Jurkat, Clone E6-1 (cell line): ENCODE measurements around the gene PCYOX1L.

ENCODE experiments used
- DNase-seq: peaks from one replicate; pipeline ENCODE4 v3.0.0-alpha.2; 2011; ENCODE audit warnings: low read depth, low spot score
- H3K4me3 ChIP-seq: 2 replicates; pipeline ENCODE4 v1.5.1; 2011; ENCODE audit warnings: mild to moderate bottlenecking, low read length, control low read depth, moderate library complexity

PCYOX1L gene

DNA sequence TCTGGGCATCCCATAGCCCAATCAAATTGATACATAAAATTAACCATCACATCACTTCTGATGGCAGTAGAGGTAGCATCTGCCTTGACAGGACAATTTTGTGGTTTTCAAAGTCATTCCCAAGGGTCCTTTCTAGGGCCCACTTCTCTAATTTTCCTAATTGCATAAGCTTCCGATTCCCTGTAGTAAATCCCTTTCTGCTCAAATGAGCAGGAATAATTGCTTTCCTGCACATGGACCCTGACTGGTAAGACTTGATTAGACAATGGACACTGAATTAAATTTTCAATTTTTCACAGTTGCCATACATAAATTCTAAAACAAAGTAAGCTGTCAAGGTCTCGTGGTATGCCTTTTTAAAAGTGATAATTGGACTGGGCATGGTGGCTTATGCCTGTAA lies 43.2 kb downstream of the PCYOX1L start:
- no peak overlapping the region for H3K4me3 ChIP-seq
- DNase-seq: no peak

DNA sequence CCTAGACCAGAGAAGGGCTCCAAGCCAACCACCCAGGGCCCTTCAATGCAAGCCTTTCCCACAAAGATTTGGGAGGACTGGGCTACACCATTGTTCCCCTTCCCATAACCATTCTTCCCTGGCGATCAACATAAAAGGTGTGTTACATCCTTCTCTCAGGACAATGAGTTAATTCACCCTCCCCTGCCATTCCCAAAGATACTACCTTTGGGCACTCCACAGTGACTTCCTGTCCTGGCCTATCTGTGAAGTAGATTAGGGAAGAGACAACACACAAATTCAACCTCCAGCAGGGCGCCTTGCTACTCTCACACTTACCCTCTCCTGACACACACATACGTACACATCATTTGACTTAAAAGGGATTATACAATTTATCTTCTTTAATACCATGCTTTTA lies 44.4 kb downstream of the PCYOX1L start:
- no peak for DNase-seq

DNA sequence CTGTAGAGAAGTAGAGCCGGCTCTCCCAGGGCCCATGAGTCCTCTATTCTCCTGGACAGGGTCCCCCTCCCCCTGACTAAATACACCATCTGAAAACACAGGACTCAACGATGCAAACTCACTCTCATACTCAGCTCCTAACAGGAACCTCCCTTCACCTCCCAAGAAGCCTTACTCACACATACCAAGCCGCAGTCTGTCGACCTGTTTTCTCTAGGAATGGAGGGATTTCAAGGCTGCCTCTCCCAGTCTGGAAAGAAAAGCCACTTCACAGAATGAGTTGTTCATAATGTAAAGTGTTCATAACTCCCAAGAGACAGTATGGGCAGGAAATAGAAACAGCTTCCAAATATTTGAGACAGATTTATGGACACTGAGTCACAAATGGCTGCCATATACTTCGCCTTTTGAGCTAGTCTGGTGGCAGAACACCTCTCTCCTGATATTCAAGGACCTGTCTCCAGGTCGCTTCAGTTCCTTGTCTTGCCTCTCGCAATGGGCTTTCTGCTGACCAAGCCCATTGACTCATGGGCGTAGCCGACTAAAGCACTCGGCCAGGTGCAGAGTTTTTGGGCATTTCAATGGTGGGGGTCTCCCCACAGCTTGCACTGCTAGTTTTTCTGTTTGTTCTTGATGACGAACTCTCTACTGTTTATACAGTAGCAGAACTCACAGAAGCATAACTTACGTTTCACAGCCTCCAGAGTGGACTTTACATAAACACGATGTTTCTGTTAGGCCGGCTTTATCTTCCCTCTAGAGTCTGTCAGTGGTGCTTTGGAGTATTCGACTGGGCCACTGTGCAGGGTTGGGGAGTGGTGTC lies 46.3 kb downstream of the PCYOX1L start:
- no peak for DNase-seq
- H3K4me3 ChIP-seq: no peak overlapping the region

More for the DNA sequence above, 44.4 kb downstream of the PCYOX1L start:
- no peak overlapping the region for H3K4me3 ChIP-seq

DNA sequence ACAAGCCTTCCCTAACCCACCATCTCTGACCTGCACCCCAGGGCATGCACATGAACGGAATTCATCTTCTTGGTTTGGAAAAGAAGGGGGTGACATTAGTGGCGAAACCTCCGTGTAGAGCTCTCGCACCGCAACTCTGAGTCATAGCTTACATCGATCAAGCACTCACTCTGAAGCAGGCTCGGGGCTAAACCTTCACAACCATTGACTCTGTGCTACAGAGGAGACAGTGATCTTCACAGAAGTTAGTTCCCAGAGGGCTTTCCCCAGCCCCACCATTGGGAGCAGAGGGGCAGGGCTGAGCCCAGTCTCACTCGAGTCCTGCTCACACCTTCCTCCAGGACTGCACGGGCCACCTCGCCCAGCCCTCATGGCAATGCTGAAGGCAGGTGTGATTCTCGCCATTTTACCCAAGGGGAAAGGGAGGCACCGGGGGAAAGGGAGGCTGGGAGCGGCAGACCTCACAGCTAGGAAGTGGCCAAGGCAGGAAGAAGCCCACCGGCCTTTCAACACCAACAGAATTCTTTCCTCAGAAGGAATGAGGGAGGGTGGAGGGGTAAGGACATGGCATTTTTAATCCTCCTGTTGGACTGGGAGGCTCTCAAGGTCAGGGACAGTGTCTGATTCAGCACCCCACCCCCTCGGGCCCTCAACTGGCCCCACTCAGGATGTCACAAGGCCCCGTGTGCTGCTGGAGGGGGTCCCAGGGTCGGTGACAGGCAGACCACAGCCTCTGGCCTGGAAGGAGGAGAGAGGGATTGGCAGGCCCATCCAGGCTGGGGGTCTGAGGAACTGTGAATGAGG lies 47.1 kb downstream of the PCYOX1L start:
- no peak overlapping the region for H3K4me3 ChIP-seq
- no peak for DNase-seq

DNA sequence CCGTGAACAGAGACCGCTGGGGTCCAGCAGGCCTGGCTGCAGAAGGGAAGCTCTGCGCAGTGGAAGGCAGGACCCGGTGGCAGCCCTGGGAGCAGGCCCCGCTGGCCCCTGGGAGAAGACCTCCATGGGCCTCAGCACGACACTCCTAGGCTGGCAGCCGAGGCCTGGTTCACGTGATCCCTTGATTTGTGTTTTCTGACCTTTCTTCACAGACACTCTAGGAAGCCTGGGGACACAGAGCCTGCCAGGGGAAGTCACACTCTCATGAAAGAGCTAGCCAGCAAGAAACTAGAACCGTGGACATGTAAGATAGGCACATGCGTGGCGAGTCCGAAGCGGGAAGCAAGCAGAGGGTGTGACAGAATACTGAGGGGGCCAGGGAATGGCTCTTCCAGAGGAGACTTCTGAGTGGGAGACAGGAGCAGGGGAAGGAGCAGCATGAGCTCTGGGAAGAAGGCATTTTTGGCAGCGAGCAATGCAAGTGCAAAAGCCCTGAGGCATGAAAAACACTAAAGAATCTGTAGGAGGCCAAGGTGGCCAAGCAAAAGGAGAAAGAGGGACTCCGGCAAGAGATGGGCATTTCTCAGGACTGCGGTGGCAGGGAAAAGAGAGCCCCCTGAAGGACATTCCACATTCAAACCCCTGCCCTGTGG lies 47.8 kb downstream of the PCYOX1L start:
- DNase-seq: no peak
- no peak overlapping the region for H3K4me3 ChIP-seq

DNA sequence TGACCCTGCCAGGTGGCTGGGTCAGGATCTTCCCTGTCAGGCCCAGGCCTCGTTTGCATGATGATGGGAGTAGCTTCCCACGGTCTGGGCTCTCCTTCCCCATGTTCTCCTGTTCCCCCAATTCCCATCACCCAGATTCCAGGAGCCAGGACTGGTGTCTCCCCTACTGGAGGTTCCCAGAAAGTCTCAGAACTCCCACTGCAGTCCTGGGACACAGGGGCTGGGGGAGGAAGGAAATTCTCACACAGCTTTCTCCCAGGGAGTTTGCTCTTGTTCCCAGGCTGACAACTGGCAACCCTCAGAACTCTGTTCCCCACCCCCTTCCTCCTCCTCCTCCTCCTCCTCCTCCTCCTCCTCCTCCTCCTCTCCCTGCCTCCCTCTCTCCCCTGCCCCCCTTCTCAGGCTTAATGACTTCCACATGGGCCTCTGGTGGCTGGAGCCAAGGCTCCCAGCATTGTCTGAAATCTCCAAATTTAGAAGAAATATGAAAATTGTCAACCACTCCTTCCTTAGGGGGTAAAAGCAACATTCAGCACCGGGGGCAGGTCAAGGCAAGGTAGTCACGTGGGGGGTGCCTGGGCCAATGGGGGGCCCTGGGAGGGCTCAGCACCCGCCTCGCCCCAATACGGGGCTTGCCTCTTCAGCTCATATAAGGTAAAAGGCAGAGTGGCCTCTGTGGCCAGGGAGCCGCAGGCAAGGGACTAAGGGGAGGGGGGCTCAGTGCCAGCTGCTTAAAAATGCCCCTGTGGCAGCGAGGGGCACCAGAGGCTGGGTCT lies 48.5 kb downstream of the PCYOX1L start:
- no peak overlapping the region for H3K4me3 ChIP-seq
- no peak for DNase-seq

DNA sequence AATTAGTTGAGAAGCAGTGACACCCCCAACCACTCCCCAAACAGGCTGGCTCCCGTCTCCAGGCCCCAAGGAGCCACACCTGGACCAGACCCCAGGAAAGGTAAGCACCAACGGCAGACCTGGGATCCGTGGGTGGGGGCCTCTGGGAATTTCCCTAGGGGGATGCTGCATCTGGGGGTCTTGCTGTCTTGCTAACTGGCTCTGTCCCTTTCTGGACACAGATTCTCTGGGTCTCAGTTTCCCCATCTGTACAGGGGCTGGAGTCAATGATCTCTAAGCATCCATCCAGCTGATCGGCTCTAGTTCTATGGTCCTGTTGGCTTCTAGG lies 49.1 kb downstream of the PCYOX1L start:
- H3K4me3 ChIP-seq: no peak overlapping the region
- no peak for DNase-seq

DNA sequence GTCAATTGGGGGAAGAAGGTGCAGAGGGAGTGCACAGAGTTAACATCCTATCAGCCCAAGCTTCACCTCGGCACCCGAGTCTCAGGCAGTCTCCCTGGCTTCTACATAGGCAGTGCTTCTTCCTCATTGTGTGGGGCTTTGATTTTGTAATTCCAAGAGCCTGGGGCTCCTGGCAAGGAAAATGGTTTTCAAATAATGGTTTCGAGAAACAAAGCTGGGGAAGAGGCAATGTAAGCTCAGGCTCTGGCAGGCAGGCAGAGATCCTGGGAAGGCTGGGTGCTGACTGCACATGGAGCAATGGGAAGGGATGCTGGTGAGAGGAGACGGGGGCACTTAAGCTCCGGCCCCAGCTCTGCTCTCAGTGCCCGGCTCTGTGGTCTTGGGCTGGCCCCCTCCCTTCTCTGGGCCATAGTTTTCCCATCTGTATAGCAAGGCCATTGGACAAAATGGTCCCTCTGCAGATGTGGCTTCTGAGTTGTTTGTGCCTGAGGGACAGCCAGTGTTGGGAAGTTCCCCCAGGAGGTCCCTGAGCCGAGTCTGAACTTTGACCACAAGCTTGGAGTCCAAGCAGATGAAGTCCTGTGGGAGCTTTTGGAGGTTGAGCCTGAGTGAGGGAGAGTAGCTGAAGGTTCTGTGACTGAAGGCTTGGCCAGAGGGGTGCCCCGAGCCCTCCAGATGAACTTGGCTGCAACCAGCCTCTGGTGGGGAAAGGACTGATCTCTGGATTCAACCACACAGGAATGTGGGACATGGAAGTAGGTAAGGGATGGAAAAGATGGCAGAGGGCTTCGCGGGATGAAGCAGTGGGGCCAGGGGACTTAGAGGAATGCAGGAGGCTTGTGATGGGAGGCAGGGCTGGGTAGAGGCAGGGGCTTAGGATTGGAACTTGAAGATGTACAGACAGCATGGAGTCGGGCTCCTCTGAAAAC lies 49.7 kb downstream of the PCYOX1L start:
- DNase-seq: no peak
- H3K4me3 ChIP-seq: no peak overlapping the region

DNA sequence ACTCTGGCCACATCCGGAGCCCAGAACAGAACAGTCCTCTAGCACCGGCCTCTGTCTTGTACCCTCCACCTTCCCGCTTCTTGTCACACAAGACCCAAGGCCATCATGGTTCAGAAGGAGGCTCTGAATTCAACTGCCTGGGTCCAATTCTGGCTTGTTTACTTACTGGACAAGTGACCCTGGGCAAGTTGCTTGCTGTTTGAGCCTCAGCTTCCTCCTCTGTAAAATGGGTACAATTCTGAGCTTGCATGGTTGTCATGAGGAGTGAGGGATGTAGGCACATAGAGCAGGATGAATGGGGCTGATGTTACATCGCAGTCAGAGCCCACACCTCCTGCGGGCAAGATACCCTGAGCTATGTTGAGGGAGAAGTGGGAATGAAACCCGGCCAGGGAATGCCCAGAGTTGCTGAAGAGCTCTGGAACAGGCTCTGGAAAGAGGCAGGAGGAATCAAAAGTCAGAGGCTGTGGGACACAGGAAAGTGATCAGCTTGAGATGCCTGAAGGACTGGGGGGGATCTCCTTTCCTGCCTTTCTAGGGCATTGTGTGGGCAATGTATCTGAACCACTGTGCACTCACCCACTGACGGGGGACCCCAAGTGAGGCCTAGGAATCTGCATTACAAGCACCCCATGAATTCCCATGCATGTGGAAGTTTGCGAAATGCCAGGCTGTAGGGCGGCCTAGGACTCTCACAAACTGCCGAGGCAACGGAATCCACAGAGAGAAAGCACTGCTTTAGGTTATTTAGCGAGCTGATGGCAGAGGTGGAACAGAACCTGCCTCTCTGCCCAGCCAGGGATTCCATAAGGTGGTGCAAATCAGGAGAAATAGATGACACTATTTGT lies 50.6 kb downstream of the PCYOX1L start:
- H3K4me3 ChIP-seq: no peak overlapping the region
- no peak for DNase-seq

DNA sequence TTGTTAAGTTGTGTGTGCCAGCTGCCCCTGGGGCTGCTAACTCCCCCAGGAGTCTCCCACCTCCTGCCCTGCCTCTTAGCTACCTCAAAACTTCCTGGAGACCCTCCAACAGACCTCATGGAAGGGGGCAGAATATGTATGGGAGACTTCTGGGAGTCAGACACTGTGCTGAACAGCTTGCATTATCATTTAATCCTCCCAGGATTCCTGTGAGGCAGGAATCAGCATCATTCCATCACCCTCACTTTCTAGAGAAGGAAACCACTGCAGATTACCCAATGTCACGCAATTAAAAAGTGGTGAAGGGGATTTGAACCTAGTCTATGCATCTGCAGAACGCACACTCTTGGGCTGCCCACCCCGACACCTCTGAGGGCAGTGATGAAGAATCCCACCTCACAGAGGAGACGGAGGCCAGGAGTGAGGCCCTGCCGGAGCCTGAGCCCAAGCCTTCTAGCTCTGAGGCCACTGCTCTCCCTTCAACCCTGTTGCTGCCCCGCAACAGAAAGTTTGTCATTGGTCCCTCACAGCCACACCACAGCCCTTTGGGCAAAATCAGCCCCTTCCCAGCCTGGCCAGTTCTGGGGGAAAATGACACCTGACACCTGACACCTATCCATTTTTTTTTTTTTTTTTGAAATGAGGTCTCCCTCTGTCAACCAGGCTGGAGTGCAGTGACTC lies 51.6 kb downstream of the PCYOX1L start:
- DNase-seq: no peak

DNA sequence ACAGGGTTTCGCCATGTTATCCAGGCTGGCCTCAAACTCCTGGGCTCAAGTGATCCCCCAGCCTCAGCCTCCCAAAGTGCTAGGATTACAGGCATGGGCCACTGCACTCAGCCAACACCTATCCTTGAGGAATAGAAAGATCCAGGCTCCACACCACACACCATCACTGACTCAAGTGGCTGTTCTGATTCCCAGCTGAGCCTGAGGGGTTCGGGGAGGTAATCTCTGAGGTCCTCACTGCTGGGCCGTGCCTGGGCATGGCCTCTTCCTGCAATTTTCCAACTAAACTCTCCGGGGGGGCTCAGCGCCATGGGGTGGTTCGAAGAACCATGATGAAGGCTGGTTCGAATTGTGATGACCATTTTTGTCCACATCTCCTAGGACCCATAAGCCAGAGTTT lies 52.2 kb downstream of the PCYOX1L start:
- no peak overlapping the region for H3K4me3 ChIP-seq
- DNase-seq: no peak

More for the DNA sequence above, 51.6 kb downstream of the PCYOX1L start:
- no peak overlapping the region for H3K4me3 ChIP-seq

DNA sequence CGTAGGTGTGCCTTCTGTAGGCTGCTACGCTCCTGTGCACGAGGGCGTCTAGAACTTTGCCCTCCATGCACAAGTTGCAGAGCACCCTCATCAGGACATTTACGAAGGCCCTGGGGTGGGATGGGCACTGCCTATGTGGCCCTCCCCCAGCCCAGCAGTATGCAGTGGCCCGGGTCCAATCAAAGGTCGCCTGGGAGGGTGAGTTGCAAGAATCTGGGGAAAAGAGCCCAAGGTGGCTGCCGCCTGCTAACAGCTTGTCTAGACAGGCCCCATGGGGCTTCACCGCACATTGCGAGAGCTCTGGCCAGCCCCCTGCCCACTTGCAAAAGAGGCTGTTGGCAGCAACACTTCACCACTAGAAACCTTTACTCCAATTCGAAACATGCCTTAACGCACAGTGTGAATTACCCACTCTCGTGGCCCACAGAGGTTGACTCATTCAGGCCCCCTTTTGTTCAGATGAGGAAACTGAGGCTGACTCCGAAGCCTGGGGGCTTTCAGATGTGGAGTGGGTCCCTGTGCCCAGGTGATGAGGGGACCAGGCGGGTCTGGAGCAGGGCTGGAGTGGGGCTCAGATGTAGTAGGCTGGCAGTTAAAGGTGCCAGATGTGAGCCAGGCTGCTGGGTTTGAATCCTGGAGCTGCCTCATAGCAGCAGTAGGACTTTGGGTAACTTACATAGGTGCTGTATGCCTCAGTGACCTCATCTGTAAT lies 53.0 kb downstream of the PCYOX1L start:
- DNase-seq: no peak
- H3K4me3 ChIP-seq: no peak overlapping the region

DNA sequence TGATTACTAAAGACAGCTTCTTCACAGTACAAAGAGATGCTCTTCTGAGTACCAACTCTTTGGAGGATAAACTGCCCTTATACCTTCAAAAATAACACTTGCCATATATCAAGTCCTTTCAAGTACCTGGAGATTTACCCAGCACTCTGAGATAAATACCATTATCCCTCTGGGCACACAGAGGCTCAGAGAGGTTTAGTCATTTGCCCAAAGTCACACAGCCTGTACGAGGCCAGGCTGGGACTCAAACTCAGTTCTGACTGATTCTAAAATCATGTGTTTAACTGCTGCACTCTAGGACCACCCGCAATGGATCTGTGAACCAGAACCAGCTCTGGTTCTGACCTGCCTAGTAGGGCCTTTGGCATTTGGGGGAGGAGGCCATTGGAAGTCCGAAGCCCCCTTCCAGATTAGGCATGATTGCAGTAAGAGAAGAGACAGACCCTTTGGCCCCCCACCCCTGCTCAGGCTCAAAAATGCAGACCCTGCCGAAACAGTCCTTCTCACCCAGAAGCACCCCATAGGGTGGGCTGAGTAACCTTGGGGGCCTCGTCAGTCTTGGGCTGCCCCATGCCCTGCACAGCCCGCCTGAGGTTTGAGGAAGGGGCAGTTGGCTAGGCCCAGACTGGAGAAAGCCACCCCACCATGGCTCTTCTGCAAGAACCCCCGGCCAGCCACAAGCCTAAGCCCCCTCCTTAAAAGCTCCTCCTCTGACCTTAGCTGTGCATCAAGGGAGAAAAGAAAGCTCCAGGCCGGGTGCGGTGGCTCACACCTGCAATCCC lies 54.1 kb downstream of the PCYOX1L start:
- H3K4me3 ChIP-seq: no peak overlapping the region
- no peak for DNase-seq

DNA sequence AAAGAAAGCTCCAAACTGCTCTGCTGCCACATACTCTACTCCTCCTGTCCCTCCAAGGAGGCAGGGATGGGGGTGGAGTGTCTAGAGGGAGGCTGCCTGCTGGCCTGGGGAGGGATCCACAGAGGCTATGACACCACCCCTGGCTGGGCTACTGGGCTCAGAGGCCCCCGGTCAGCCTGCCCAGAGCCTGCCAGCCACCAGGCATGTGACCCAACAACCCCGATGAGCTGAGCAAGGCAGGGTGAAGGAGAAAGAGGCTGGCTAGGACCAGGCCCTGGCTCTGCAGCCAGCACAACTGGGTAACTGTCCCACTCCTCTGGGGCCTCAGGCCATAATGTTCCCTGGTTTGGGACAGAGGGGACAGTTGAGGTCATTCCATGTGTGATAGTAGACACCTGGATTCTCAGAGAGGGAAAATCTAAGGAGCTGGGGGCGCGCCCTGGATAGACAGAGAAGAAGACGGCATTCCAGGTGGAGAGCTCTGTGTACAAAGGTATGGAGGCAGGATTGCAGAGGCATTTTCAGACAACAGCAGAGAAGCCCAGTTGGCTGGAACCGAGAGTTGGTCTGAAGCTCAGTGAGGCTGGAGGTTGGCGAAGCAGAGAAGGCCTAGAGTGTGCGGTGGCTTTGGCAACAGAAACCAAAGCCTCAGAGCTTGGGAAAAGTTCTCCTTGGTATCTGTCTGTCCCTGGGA lies 55.1 kb downstream of the PCYOX1L start:
- DNase-seq: no peak
- H3K4me3 ChIP-seq: no peak overlapping the region
